ENCODE measurements around the gene SLC28A3.

DNA sequence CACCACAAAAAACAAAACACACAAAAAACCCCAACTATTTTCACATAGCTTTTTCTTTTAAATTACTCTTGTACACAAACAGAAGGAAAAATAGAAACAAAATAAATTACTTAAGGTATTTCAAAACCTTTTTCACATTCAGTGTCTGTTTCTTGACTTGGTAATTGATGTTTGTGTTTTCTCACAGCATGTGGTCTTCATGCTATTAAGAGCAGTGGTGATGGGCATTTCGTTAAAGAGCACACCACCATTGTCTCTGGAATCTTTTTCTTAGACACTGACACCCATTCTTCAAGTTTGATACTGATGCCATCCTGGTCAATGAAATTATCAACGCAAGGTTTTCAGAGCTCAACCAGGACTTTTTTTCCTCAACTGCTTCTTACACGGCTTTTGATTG is 63.8 kb downstream of the SLC28A3 start:
- TF ChIP-seq, protein P1, sequence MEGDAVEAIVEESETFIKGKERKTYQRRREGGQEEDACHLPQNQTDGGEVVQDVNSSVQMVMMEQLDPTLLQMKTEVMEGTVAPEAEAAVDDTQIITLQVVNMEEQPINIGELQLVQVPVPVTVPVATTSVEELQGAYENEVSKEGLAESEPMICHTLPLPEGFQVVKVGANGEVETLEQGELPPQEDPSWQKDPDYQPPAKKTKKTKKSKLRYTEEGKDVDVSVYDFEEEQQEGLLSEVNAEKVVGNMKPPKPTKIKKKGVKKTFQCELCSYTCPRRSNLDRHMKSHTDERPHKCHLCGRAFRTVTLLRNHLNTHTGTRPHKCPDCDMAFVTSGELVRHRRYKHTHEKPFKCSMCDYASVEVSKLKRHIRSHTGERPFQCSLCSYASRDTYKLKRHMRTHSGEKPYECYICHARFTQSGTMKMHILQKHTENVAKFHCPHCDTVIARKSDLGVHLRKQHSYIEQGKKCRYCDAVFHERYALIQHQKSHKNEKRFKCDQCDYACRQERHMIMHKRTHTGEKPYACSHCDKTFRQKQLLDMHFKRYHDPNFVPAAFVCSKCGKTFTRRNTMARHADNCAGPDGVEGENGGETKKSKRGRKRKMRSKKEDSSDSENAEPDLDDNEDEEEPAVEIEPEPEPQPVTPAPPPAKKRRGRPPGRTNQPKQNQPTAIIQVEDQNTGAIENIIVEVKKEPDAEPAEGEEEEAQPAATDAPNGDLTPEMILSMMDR (conservative IDR thresholded peaks at IDR 0.05; ENCODE audit: low read length): no peak
- TF ChIP-seq EZH2phosphoT487 (IDR thresholded peaks at IDR 0.05; ENCODE audit: borderline replicate concordance, low read depth, low read length): no peak
